Thyroid gland (tissue), 4 donors: ENCODE results near the gene WDR45. TPM values are rescaled to one million over a fixed set of nuclear protein-coding genes. Genes with fewer than 3 reads are reported as not detected.

Experiments used
- DNase-seq, 2 donors: peaks; one replicate each; pipeline ENCODE4 v3.0.0-alpha.2; 2019
- H3K27ac ChIP-seq, 3 donors: fragments of 200-600 bp; sonication (generic); 1 replicate in 2 of 3; 2 replicates in 1 of 3; pipeline ENCODE4 v1.5.1; 2016 to 2019; ENCODE audit warnings: mild to moderate bottlenecking in 1 of 3, moderate library complexity in 1 of 3
- H3K27me3 ChIP-seq: fragments of 200-600 bp; sonication (generic); one replicate; pipeline ENCODE4 v1.5.1; 2019
- H3K36me3 ChIP-seq, 2 donors: fragments of 200-600 bp; sonication (generic); one replicate each; pipeline ENCODE4 v1.5.1; 2016 to 2019
- H3K4me1 ChIP-seq, 2 donors: fragments of 200-600 bp; sonication (generic); one replicate each; pipeline ENCODE4 v1.5.1; 2017 to 2019
- H3K4me3 ChIP-seq, 3 donors: fragments of 200-600 bp; sonication (generic); replicated peaks in 1 of 3; 1 replicate in 2 of 3; 2 replicates in 1 of 3; pipeline ENCODE4 v1.5.1; 2016; ENCODE audit warnings: mild to moderate bottlenecking in 1 of 3
- H3K9me3 ChIP-seq: fragments of 200-600 bp; sonication (generic); one replicate; pipeline ENCODE4 v1.5.1; 2017
- POLR2A ChIP-seq, 2 donors: fragments of 450-650 bp; IDR thresholded peaks; one replicate each; pipeline ENCODE4 v1.6.1; 2017; ENCODE audit warnings: antibody characterized with exemption in 2 of 2, mild to moderate bottlenecking in 2 of 2, moderate library complexity in 1 of 2
- WGBS, 2 donors: methylation state at CpG; one replicate each; pipeline ENCODE4 v1.1.5; 2017; 5-methylcytosine and 5-hydroxymethylcytosine counted together
- intact Hi-C: fragments of 100-400 bp; cut with DNase I; formaldehyde crosslinking; loops from one replicate; pipeline ENCODE4 v1.15.1; 2023
- total RNA-seq, 4 donors: library from RNA; depleted of rRNA; stranded (reverse); fragments of >200 nt; gene quantifications; one replicate each; pipeline ENCODE4 v1.2.3, GENCODE V29; 2016
- TF ChIP-seq, protein P1 (sequence below), 6 experiments: fragments of 200-600 bp in 3 of 6; fragments of 450-650 bp in 3 of 6; sonication (generic) in 3 of 6; IDR thresholded peaks; one replicate each; pipeline ENCODE4 v1.5.1; 2016 to 2019; ENCODE audit warnings: antibody characterized with exemption in 6 of 6, mild to moderate bottlenecking in 2 of 6, inconsistent platforms in 1 of 6, moderate library complexity in 1 of 6

The WDR45 gene
- total RNA-seq, 4 donors from 2014 or later, result 99.8 to 184 (median 106) TPM

- no peaks in the 10 kb centered on the region for H3K27me3 ChIP-seq
- peak overlapping the region; percentile 74 to 84 (median 81) for H3K27ac ChIP-seq
- peak; percentile 60 to 63 for DNase-seq
- WGBS, 2 donors, result 5 to 13% methylated on average over 2 to 3 of the region's 79 CpGs
- H3K4me1 ChIP-seq, result no peaks in the 10 kb centered on the region
- H3K4me3 ChIP-seq, result peak overlapping the region in 1 of 3 donors; percentile 43
- no peak for TF ChIP-seq POLR2A (IDR thresholded peaks at IDR 0.05)
- TF ChIP-seq, protein P1, sequence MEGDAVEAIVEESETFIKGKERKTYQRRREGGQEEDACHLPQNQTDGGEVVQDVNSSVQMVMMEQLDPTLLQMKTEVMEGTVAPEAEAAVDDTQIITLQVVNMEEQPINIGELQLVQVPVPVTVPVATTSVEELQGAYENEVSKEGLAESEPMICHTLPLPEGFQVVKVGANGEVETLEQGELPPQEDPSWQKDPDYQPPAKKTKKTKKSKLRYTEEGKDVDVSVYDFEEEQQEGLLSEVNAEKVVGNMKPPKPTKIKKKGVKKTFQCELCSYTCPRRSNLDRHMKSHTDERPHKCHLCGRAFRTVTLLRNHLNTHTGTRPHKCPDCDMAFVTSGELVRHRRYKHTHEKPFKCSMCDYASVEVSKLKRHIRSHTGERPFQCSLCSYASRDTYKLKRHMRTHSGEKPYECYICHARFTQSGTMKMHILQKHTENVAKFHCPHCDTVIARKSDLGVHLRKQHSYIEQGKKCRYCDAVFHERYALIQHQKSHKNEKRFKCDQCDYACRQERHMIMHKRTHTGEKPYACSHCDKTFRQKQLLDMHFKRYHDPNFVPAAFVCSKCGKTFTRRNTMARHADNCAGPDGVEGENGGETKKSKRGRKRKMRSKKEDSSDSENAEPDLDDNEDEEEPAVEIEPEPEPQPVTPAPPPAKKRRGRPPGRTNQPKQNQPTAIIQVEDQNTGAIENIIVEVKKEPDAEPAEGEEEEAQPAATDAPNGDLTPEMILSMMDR (IDR thresholded peaks at IDR 0.05), result no peak
- H3K9me3 ChIP-seq, result no peaks in the 10 kb centered on the region
- intact Hi-C loops, result no loop called here
- no peaks in the 10 kb centered on the region for H3K36me3 ChIP-seq
These were observed 26.2 kb downstream of the WDR45 start for GRCh38 chrX:49053223-49054072.

DNA sequence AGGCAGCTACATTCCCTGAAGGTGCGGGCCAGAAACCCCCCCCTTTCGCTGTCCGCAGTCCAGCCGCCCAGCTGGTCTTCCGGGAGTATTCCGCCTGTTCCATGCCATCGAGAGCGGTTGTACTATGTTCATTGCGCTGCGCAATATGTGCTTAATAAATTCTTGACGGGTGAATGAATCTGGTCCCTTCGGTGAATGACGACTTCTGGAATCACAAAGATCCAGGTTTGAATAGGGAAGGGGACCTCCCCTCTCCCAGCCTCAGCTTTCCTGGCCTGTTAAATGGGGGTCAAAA is 35.8 kb downstream of the WDR45 start:
- Histone ChIP-seq H3K4me1 (peaks cover 8 to 17% of the 10 kb centered on the region in 2 donors), H3K9me3 (no peaks in the 10 kb centered on the region), H3K27ac (peak overlapping the region; percentile 54 to 67 (median 63)), H3K27me3 (no peaks in the 10 kb centered on the region), H3K4me3 (no peak overlapping the region), H3K36me3 (peaks cover 3 to 4% of the 10 kb centered on the region in 2 donors)
- DNase-seq, result no peak
- 23 to 78% methylated on average over 3 to 12 of the region's 13 CpGs for WGBS, 2 donors
- intact Hi-C loops, result no loop called here
- TF ChIP-seq, protein P1 (IDR thresholded peaks at IDR 0.05), result no peak
- no peak for TF ChIP-seq POLR2A (IDR thresholded peaks at IDR 0.05)

DNA sequence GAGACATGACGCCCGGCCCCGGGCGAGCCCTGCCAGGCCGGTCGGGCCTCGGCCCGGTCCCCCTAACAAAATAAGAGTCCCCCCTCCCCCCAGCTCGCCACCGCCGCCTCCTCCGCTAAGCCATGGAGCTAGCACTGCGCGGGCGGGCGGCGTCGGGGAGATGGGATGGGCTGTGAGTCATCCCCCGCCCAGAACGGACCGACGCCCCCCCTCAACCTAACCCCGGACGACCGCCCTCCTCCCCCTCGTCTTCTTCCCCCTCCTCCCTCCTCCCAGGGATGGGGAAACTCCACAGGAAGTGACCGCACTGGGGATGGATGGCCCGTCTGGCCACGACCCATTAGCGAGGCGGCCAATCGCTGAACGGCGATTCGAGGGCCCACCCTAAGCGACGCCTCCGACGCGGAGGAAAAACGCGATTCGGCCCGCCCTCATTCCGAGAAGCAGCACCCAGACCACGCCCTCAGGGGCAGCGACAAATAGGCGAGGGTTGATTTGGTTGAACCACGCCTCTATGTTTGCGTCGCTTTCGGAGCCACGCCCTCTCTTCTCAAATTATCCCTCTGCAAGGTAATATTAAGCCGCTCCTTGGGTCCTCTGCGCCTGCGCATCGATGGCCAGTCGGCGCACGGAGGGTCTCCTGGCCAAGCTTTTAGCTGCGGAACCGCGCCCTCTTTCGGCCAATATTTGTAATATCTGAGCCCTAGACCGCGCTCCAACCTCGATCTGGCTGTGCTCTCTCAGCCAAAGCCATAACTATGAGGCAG is 36.3 kb downstream of the WDR45 start, which contains the start of gene TFE3:
TSS of gene TFE3 (minus strand) at position 138 of the 767 bp plus-strand sequence. CDS start at position 7, 131 bp downstream.
- peak within 1 kb of the TSS; percentile 96 to 98 (median 97) for H3K27ac ChIP-seq
- DNase-seq, result peak; percentile 99
- intact Hi-C loops, result no loop called here
- H3K27me3 ChIP-seq, result no peaks in the 10 kb centered on the region
- WGBS, 2 donors, result 0% methylated on average over 1 to 2 of the region's 67 CpGs
- H3K4me1 ChIP-seq, result peaks cover 9 to 18% of the 10 kb centered on the region in 2 donors
- TF ChIP-seq, protein P1 (IDR thresholded peaks at IDR 0.05), result peak; percentile 15 to 74 (median 54)
- peak in 1 of 2 donors; percentile 63 for TF ChIP-seq POLR2A (IDR thresholded peaks at IDR 0.05)
- peak within 1 kb of the TSS; percentile 65 to 78 (median 68) for H3K4me3 ChIP-seq
- no peaks in the 10 kb centered on the region for H3K9me3 ChIP-seq
- peaks cover 5 to 7% of the 10 kb centered on the region in 2 donors for H3K36me3 ChIP-seq

- Histone ChIP-seq H3K9me3 (no peaks in the 10 kb centered on the region), H3K36me3 (peaks cover 12 to 14% of the 10 kb centered on the region in 2 donors), H3K27ac (peak overlapping the region; percentile 96 to 98 (median 97)), H3K4me3 (peak overlapping the region; percentile 65 to 78 (median 68)), H3K27me3 (no peaks in the 10 kb centered on the region), H3K4me1 (peaks cover 9 to 18% of the 10 kb centered on the region in 2 donors)
- TF ChIP-seq, protein P1 (IDR thresholded peaks at IDR 0.05), result no peak
- no peak for TF ChIP-seq POLR2A (IDR thresholded peaks at IDR 0.05)
- DNase-seq, result peak in 1 of 2 donors; percentile 10
- intact Hi-C loops, result no loop called here
- WGBS, 2 donors, result 0 to 2% methylated on average over 5 to 9 of the region's 29 CpGs
These were observed 37.0 kb downstream of the WDR45 start for GRCh38 chrX:49042581-49043219.
